Measurements from ENCODE around the gene RAD54L. TPM values are rescaled to one million over a fixed set of nuclear protein-coding genes. Genes with fewer than 3 reads are reported as not detected.

RAD54L gene
- total RNA-seq, 1 donor from 2014 or later = 1.0 TPM

DNA sequence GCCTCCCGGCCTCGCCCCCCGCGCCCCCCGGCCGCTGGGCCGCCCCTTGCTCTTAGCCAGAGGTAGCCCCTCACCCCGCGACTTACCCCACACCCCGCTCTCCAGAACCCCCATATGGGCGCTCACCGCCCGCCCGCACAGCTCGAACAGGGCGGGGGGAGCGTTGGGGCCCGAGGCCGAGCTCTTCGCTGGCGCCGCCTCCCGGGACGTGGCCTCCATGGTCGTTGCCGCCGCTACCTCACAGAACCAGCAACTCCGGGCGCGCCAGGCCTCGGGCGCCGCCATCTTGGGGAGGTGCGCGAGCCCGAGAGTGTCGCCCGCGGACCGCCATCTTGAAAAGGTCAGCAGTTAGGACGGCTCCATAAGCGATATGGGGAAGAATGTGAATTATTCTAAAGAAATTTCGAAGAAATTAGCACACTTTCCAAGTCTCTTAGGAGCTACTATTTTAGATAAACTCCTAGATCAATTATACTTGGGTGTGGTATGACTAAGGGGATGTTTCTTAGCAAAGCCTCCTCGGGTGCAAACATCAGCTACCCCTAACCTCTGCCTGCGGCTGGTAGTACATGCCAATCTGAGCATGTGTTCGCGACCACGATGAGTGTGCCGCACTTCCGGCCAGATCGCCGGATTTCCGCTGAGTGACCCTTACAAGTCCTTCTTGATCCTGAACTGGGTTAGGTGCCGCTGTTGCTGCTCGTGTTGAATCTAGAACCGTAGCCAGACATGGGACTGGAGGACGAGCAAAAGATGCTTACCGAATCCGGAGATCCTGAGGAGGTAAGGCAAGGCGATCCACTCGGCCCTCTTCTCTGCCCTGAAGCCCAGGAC is 55.7 kb downstream of the RAD54L start, which contains the start of the genes LRRC41 and UQCRH:
LRRC41 (minus strand) TSS at position 579 of the 834 bp plus-strand sequence; CDS start at position 285, 294 bp downstream.
UQCRH (plus strand) TSS at position 661 of the 834 bp plus-strand sequence; CDS start at position 730, 69 bp downstream.
- Histone ChIP-seq H3K27ac (peak within 1 kb of the TSS; percentile 98), H3K36me3 (no peaks in the 10 kb centered on the region), H3K4me3 (peak within 1 kb of the TSS; percentile 98), H3K9me3 (no peaks in the 10 kb centered on the region), H3K4me1 (peaks cover 40% of the 10 kb centered on the region), H3K27me3 (no peaks in the 10 kb centered on the region)
- peak; percentile 97 for DNase-seq
- peak; percentile 92 for ATAC-seq
- intact Hi-C loops (cut with DNase I) = no loop called here
- TF ChIP-seq, protein P1, sequence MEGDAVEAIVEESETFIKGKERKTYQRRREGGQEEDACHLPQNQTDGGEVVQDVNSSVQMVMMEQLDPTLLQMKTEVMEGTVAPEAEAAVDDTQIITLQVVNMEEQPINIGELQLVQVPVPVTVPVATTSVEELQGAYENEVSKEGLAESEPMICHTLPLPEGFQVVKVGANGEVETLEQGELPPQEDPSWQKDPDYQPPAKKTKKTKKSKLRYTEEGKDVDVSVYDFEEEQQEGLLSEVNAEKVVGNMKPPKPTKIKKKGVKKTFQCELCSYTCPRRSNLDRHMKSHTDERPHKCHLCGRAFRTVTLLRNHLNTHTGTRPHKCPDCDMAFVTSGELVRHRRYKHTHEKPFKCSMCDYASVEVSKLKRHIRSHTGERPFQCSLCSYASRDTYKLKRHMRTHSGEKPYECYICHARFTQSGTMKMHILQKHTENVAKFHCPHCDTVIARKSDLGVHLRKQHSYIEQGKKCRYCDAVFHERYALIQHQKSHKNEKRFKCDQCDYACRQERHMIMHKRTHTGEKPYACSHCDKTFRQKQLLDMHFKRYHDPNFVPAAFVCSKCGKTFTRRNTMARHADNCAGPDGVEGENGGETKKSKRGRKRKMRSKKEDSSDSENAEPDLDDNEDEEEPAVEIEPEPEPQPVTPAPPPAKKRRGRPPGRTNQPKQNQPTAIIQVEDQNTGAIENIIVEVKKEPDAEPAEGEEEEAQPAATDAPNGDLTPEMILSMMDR (IDR thresholded peaks at IDR 0.05) = no peak

DNA sequence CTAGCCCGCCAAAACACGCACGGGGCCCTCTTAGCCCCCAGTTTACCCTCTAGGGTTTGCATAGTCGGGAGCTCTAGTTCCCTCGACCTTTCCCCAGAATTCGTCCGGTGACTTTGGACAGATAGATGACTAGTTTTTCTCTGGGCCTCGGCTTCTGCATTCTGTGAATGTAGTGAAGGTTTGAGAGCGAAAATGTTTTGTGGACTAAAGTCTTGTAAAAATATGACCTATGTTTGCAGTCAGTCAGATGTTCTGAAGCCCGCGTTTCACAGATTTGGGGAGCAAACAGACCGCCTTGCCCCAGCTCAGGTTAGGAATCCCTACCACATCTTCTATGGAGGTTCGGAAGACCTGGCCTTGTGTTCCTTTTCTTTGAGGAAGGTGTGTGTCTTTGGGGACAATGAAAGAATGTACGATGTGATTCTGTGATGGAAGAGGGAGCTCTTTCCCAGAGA is 56.3 kb downstream of the RAD54L start:
- Histone ChIP-seq H3K4me3 (peak overlapping the region; percentile 98), H3K27ac (peak overlapping the region; percentile 98), H3K4me1 (peaks cover 40% of the 10 kb centered on the region), H3K36me3 (peaks cover 2% of the 10 kb centered on the region), H3K27me3 (no peaks in the 10 kb centered on the region), H3K9me3 (no peaks in the 10 kb centered on the region)
- intact Hi-C loops (cut with DNase I) = no loop called here
- peak; percentile 1 for ATAC-seq
- DNase-seq = no peak
- TF ChIP-seq, protein P1 (IDR thresholded peaks at IDR 0.05) = no peak

DNA sequence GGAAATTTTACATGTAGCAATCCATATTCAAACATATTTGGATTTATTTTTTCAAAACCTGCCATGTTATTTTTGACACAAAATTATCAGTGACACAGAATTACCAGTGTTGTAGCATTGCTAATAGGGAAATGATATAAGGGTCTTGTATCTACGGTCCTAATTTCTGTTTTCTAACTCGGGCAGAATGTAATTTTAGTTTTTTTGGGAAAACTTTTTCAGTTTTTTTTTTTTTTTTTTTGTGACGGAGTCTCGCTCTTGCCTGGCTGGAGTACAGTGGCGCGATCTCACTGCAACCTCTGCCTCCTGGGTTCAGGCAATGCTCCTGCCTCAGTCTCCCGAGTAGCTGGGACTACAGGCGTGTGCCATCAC is 58.6 kb downstream of the RAD54L start:
- DNase-seq (no peak), ATAC-seq (no peak)
- Histone ChIP-seq H3K27ac (no peak overlapping the region), H3K36me3 (peaks cover 23% of the 10 kb centered on the region), H3K9me3 (no peaks in the 10 kb centered on the region), H3K4me1 (peaks cover 26% of the 10 kb centered on the region), H3K27me3 (no peaks in the 10 kb centered on the region), H3K4me3 (no peak overlapping the region)
- intact Hi-C loops (cut with DNase I) = no loop called here
- TF ChIP-seq, protein P1 (IDR thresholded peaks at IDR 0.05) = no peak

DNA sequence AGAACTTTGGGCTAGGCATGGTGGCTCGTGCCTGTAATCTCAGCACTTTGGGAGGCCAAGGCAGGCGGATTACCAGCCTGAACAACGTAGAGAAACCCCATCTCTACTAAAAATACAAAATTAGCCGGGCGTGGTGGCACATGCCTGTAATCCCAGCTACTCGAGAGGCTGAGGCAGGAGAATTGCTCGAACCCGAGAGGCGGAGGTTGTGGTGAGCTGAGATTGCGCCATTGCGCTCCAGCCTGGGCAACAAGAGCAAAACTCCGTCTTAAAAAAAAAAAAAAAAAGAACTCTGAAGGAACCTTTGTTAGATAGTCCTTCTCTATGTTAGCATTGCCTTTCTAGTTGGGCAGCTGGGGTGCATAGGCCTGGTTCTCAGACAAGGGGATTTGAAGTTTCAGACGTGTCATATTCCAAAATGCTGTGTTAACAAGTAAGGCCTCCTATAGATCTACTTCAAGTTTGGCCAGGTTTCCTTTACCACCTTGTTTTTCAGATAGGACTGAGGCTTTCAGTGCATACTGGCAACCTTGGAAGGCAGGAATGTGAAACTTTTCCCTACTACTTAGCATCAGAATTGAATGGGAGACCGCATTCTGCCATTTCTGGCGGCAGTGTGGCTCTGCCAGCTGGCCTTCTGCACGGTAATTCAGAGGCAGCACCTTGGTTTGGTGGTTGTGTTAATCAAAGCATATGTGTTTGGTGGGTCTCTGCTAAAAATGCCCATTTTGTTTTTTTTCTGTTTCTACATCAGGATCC is 62.0 kb downstream of the RAD54L start:
- no peaks in the 10 kb centered on the region for H3K9me3 ChIP-seq
- H3K27ac ChIP-seq = no peak overlapping the region
- DNase-seq = no peak
- no peak overlapping the region for H3K4me3 ChIP-seq
- no peaks in the 10 kb centered on the region for H3K27me3 ChIP-seq
- peaks cover 17% of the 10 kb centered on the region for H3K4me1 ChIP-seq
- intact Hi-C loops (cut with DNase I) = no loop called here
- no peak for ATAC-seq
- TF ChIP-seq, protein P1 (IDR thresholded peaks at IDR 0.05) = no peak
- peaks cover 58% of the 10 kb centered on the region for H3K36me3 ChIP-seq

DNA sequence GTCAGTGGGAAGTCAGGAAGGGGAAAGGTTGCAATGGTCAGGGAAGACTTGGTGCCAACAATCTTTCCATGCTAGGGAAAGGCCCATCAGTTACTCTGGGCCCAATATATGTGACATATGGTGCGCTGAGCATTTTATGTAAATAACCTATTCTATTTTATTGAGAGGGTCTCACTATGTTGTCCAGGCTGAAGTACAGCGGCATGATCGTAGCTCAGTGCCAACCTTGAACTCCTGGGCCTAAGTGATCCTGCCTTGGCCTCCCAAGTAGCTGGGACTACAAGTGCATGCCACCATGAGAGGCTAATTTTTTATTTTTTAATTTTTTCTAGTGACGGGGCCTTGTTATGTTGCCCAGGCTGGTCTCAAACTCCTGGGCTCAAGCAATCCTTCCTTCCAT is 62.8 kb downstream of the RAD54L start:
- intact Hi-C loops (cut with DNase I) = no loop called here
- Histone ChIP-seq H3K9me3 (no peaks in the 10 kb centered on the region), H3K36me3 (peaks cover 63% of the 10 kb centered on the region), H3K4me3 (no peak overlapping the region), H3K27me3 (no peaks in the 10 kb centered on the region), H3K4me1 (peaks cover 10% of the 10 kb centered on the region), H3K27ac (no peak overlapping the region)
- no peak for DNase-seq
- TF ChIP-seq, protein P1 (IDR thresholded peaks at IDR 0.05) = no peak
- ATAC-seq = no peak
